ENCODE results near the gene EML1.

EML1 gene

DNA sequence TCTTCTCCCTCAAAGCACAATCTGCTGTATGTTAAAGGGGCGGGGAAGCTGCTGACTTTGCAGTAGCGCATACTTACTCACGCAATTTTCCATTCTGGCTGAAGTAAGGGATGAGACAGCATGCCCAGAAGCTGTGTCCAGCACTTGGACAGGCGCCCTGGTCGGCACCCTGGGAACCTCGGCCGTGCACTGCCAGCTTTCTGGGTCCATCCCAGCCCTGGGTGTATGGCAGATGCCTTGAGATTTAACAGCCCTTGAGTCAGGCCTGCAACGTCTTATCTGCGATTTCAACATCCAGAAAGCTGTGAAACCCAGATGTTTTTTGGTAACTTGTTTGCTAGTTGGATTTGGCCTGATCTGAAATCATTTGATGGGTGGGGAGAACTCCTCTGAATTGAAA, 16.1 kb downstream of the EML1 start:
- TF ChIP-seq ZFX (IDR thresholded peaks at IDR 0.05): no peak
- TF ChIP-seq, protein P1, sequence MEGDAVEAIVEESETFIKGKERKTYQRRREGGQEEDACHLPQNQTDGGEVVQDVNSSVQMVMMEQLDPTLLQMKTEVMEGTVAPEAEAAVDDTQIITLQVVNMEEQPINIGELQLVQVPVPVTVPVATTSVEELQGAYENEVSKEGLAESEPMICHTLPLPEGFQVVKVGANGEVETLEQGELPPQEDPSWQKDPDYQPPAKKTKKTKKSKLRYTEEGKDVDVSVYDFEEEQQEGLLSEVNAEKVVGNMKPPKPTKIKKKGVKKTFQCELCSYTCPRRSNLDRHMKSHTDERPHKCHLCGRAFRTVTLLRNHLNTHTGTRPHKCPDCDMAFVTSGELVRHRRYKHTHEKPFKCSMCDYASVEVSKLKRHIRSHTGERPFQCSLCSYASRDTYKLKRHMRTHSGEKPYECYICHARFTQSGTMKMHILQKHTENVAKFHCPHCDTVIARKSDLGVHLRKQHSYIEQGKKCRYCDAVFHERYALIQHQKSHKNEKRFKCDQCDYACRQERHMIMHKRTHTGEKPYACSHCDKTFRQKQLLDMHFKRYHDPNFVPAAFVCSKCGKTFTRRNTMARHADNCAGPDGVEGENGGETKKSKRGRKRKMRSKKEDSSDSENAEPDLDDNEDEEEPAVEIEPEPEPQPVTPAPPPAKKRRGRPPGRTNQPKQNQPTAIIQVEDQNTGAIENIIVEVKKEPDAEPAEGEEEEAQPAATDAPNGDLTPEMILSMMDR (conservative IDR thresholded peaks at IDR 0.05): no peak
- peak overlapping the region; percentile 68 for H3K27ac ChIP-seq

DNA sequence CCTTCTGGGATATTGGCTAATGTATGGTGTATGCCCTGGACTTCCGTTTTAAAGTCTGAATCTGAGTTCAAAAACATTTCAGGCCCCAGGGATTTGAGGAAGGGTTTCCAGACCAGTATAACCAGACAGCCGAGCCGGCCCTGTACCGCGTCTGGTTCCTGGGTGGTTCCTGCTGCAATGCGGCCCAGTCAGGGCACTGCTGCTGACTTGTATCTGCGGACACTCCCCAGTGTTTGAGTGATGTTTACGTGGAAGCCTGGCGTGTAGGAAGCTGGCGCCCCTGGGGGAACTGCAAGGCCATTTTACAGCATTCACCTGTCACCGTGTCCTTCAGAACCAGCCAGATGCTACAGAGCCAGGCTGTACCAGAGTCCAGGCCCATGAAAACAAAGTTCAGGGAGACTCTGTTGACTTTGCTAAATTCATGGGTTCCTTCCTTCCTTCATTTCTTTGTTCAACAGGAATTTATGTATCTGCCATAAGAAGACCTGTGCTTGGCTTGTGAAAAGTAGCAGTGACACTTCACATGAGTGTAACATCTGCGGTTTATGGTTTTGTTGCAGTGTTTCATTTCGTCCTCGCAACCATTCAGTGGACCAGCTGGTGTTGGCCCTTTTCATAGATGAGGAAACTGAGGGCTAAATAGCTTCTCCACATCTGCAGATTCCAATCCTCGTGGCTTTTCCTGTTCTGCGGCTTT, 16.8 kb downstream of the EML1 start:
- peak overlapping the region; percentile 68 for H3K27ac ChIP-seq
- TF ChIP-seq ZFX (IDR thresholded peaks at IDR 0.05): peak; percentile 29; the same call in 1 of the 2 replicates
- TF ChIP-seq, protein P1 (conservative IDR thresholded peaks at IDR 0.05): no peak; the same call in 1 of the 2 replicates

DNA sequence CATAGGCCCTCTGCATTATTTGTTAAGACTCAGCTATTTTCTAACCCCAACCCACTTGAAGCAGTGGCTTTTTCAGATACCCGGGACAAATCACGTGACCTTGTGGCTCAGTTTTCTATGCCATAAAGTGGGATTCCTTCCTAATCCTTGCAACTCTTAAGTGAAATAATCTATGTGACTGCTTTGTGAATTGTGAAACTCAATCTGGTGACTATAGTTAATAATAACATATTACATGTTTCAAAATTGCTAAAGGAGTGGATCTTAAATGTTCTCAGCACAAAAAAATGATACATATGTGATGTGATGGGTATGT, 17.3 kb downstream of the EML1 start:
- H3K27ac ChIP-seq: peak overlapping the region; percentile 68; the same call in 1 of the 2 replicates
- TF ChIP-seq ZFX (IDR thresholded peaks at IDR 0.05): no peak
- TF ChIP-seq, protein P1 (conservative IDR thresholded peaks at IDR 0.05): no peak

DNA sequence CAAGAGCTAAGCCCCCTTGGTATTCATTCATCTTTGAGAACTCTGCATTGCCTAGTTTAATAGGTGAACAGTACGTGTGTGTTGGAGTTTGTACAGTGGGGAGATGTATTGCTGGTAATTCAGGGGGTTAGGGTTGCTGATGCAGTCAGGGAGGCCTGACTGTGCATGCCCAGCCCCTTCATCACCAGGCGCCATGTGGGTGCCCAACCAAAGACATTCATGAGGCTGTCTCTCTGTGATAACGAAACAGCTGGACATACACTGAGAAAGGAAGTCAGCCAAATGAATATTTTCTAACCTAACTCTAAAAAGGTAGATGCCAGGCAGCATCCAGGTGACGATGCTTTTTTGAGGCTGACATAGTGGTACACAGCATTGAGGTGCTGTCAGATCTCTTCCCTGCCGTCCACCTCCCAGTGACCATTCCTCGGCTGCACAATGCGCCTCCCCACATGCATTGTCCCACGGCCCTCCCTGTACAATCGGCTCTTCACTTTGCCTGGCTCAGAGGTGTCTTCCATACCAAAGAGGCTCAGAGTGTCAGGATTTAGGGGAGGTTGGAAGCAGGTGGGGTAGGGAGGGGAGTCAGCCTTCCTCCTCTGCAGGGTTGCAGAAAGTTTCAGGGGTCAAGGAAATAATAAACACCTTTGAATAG, 19.0 kb downstream of the EML1 start:
- H3K27ac ChIP-seq: no peak overlapping the region
- TF ChIP-seq, protein P1 (conservative IDR thresholded peaks at IDR 0.05): no peak
- TF ChIP-seq ZFX (IDR thresholded peaks at IDR 0.05): no peak

DNA sequence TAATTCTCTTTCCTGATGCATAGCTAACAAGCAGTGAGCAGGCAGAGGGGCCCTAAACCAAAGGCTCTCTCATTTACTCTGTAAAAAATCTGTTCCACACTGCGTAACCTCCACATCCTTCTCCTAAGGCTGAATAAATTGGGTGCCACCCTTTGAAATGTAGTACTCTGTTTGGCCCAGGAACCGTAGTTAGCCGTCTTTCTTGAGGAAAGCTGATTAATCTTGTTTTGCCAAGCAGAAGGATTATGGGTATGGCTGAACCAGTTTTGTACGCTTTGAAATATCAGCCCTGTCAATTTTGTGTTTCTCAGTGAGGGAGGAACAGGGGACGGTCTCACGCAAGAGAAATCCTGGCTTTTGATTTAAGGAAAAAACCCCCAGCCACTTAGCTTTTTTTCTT, 19.7 kb downstream of the EML1 start:
- H3K27ac ChIP-seq: no peak overlapping the region
- TF ChIP-seq, protein P1 (conservative IDR thresholded peaks at IDR 0.05): no peak
- TF ChIP-seq ZFX (IDR thresholded peaks at IDR 0.05): no peak

DNA sequence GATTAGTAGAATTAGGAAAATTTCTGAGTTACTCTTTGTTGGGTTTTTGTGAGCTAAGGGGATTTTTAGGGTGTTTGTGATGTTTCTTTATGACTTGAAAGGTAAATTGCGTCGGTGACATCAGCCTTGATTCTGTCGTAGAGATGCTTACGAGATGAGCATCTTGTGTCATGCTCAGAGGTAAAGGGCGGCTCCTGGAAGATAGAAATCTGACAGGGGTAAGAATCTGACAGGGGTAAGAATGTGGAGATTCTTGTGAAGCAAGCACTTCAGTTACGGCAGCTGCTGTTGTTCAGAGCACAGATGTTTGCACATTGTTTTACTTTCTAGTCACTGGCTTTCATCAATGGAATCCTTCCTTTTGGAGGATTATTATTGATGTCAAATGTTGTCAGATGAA, 22.5 kb downstream of the EML1 start:
- TF ChIP-seq, protein P1 (conservative IDR thresholded peaks at IDR 0.05): no peak
- TF ChIP-seq ZFX (IDR thresholded peaks at IDR 0.05): no peak
- no peak overlapping the region for H3K27ac ChIP-seq

DNA sequence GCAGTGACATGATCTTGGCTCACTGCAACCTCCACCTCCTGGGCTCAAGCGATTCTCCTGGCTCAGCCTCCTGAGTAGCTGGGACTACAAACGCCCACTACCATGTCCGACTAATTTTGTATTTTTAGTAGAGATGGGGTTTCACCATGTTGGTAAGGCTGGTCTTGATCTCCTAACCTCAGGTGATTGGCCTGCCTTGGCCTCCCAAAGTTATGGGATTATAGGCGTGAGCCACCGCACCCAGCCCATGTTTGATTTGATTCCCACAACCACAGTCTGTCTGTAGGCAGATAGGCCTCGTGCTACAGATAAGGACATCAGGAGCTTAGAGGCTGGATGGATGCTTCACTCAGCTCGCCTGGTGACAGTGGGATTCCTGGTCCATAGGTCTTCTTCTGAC, 23.0 kb downstream of the EML1 start:
- no peak overlapping the region for H3K27ac ChIP-seq
- TF ChIP-seq, protein P1 (conservative IDR thresholded peaks at IDR 0.05): no peak
- no peak for TF ChIP-seq ZFX (IDR thresholded peaks at IDR 0.05)

All from C4-2B (cell line).